ENCODE measurements around the gene RTN3. TPM values are rescaled to one million over a fixed set of nuclear protein-coding genes. Genes with fewer than 3 reads are reported as not detected.

The RTN3 gene
- total RNA-seq, 1 donor from 2014 or later, result 159 TPM

DNA sequence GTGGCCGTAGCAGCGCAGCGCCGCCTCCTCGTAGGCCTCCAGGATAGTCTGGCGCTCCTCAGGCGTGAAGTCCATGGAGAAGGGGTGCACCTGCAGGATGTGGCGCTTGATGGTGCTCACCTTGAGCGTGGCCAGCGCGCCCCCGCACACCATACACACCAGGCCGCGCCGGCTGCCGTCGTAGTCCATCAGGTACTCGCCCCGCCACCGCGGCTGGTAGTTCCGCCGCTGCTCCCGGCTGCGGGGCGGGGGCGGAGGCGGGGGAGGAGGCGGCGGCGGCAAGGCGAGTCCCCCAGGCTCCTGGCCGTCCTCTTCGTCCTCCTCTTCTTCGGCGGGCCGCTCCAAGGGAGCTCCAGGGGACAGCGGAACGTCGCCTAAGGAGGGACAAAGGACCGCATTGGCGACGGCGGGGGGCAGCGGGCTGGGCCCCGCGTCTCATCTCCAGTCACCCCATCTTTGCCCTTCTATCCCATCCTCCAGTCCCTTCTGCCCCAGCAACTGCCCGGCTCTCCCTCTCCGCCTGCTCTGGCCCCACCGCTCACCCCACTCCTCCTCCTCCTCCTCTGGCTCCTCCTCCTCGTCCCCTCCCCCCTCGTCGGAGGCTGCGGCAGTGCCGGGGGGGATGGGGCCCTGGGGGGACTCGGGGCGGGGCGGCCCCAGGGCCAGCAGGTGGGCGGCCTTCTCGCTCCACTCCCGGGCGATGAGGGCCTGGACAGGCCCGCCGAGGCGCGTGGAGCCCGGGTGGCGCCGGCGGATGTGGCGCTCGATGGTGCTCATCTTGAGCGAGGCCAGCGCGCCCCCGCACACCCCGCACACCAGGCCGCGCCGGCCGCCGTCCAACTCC is 82.4 kb downstream of the RTN3 start:
- H3K27ac Mint-ChIP-seq, result no peak overlapping the region

DNA sequence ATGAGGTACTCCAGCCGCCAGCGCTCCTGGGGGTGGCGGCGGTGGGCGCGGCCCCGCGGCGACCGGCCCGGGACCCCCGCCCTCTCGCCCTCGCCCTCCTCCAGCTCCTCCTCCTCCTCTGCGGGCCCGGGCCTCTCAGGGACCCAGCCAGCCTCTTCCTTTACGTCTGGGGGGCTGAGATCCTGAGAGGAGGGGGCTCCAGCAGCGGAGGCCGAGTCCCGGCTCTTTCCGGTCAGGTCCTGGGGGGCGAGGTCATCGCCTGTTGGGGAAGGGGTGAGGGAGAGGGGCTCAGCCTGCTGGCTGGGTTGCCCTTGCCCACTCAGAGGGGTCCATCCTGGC is 83.0 kb downstream of the RTN3 start:
- no peak for DNase-seq (ENCODE audit: low spot score, unreplicated experiment)
- Mint-ChIP-seq H3K27me3 (peaks cover 6% of the 10 kb centered on the region), H3K36me3 (ENCODE audit: insufficient read depth) (peaks cover 14% of the 10 kb centered on the region), H3K4me3 (ENCODE audit: low read depth) (no peak overlapping the region), H3K27ac (no peak overlapping the region), H3K9me3 (ENCODE audit: low read depth) (no peaks in the 10 kb centered on the region), H3K4me1 (ENCODE audit: low read depth) (peaks cover 21% of the 10 kb centered on the region)
- TF ChIP-seq, protein P1, sequence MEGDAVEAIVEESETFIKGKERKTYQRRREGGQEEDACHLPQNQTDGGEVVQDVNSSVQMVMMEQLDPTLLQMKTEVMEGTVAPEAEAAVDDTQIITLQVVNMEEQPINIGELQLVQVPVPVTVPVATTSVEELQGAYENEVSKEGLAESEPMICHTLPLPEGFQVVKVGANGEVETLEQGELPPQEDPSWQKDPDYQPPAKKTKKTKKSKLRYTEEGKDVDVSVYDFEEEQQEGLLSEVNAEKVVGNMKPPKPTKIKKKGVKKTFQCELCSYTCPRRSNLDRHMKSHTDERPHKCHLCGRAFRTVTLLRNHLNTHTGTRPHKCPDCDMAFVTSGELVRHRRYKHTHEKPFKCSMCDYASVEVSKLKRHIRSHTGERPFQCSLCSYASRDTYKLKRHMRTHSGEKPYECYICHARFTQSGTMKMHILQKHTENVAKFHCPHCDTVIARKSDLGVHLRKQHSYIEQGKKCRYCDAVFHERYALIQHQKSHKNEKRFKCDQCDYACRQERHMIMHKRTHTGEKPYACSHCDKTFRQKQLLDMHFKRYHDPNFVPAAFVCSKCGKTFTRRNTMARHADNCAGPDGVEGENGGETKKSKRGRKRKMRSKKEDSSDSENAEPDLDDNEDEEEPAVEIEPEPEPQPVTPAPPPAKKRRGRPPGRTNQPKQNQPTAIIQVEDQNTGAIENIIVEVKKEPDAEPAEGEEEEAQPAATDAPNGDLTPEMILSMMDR (IDR thresholded peaks at IDR 0.05; ENCODE audit: unreplicated experiment), result no peak

More for the DNA sequence above, 82.4 kb downstream of the RTN3 start:
- peaks cover 15% of the 10 kb centered on the region for H3K36me3 Mint-ChIP-seq (ENCODE audit: insufficient read depth)
- H3K27me3 Mint-ChIP-seq, result peaks cover 6% of the 10 kb centered on the region
- no peak for DNase-seq (ENCODE audit: low spot score, unreplicated experiment)
- no peak overlapping the region for H3K4me3 Mint-ChIP-seq (ENCODE audit: low read depth)
- TF ChIP-seq, protein P1 (IDR thresholded peaks at IDR 0.05; ENCODE audit: unreplicated experiment), result no peak
- no peaks in the 10 kb centered on the region for H3K9me3 Mint-ChIP-seq (ENCODE audit: low read depth)
- peaks cover 21% of the 10 kb centered on the region for H3K4me1 Mint-ChIP-seq (ENCODE audit: low read depth)

DNA sequence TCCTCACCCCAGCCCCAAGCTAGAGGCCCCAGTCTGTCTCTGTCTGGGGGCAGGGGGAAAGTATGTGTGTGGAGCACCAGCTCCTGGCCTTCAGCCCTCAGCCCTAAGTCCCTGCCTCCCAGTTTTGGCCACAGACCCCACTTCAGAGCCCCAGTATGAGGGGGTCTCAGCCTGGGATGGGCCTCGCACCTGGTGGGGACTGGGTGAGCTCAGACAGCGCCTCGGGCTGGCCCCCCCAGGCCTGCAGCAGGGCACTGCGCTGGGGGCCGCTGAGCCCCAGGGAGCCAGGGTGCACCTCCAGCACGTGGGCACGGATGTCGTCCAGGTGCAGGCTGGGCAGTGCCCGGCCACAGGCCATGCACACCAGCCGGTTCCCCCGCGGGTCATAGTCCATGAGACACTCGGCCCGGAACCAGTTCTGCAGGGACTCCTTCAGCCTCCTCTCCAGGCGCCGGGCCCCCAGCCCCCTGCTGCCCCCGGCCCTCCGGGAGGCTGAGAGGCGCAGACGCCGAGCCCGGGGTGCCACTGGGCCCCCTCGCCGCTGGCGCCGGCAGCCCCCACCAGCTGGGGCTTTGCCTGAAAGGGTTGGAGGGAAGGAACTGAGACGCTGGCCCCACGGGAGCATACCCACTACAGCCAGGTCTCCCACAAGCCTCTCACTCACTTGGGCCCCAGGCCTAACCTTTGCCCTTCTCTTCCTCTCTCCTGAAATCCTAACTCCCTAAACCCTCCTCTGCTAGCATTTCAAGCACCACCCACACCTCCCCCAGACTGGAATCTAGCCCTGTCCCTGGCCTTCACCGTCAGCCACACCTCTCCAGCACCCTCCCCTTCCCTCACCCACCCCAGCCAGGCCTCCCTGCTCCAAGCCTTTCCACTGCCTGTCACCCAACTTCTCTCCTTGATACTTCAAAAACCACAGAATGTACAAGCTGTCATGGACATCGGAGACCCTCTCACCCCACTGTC is 83.7 kb downstream of the RTN3 start:
- H3K27me3 Mint-ChIP-seq, result peaks cover 6% of the 10 kb centered on the region
- no peaks in the 10 kb centered on the region for H3K9me3 Mint-ChIP-seq (ENCODE audit: low read depth)
- H3K4me3 Mint-ChIP-seq (ENCODE audit: low read depth), result no peak overlapping the region
- TF ChIP-seq, protein P1 (IDR thresholded peaks at IDR 0.05; ENCODE audit: unreplicated experiment), result no peak
- no peak for DNase-seq (ENCODE audit: low spot score, unreplicated experiment)
- no peak overlapping the region for H3K27ac Mint-ChIP-seq
- H3K36me3 Mint-ChIP-seq (ENCODE audit: insufficient read depth), result peaks cover 10% of the 10 kb centered on the region
- peaks cover 21% of the 10 kb centered on the region for H3K4me1 Mint-ChIP-seq (ENCODE audit: low read depth)

DNA sequence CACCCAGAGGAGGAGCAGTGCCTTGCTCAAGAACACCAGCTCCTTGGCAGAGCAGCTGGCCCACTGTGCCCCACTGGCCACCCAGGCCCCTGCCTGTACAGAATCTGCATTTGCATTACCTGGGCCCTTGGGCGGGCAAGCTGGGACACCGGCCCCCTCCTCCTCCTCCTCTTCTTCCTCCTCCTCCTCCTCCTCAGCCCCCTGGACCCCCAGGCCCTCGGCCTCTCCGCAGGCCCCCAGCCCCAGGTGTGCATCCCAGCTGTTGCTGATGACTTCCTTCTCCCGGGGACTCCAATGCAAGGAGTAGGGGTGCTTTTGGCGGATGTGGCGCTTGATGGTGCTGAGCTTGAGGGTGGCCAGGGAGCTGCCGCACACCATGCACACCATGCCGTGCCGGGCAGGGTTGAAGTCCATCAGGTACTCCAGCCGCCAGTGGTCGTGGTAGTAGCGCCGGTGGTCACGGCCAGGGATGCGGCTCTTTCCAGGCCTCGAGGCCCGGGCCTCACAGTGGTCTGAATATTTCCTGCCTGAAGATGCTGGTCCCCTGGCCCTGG is 84.5 kb downstream of the RTN3 start:
- Mint-ChIP-seq H3K36me3 (ENCODE audit: insufficient read depth) (peaks cover 10% of the 10 kb centered on the region), H3K27ac (no peak overlapping the region), H3K9me3 (ENCODE audit: low read depth) (no peaks in the 10 kb centered on the region), H3K4me1 (ENCODE audit: low read depth) (peaks cover 25% of the 10 kb centered on the region), H3K27me3 (peaks cover 9% of the 10 kb centered on the region), H3K4me3 (ENCODE audit: low read depth) (no peak overlapping the region)
- DNase-seq (ENCODE audit: low spot score, unreplicated experiment), result no peak
- TF ChIP-seq, protein P1 (IDR thresholded peaks at IDR 0.05; ENCODE audit: unreplicated experiment), result no peak

All from progenitor cell of endocrine pancreas (in vitro differentiated cells).